ENCODE results near the gene RPL26.

DNA sequence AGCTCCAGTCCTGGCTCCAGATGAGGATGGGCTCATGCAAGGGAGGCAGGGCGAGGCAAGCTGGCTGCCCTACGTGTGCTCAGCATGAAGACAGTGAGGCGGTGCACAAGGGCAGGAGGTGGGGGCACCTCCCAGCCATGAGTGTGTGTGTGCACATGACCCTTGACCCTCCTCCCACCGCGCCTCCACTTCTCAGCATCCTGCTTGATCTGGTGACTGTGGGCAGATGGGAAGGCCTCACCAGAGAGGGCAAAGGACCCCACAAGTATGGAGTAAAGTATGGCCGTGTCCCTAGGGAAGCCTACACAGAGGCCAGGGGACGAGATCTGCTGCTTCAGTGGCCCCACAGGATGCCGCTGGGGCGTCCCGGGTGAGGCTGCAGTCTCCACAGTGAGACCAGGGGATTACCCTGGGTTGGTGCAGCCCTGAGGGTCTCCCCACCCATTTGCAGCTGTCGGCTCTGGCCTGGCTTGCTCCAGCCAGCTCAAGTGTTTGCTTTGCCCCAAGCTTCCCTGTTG lies 22.6 kb upstream of the RPL26 start:
- TF ChIP-seq ZNF8 (CRISPR knock-in tag; IDR thresholded peaks at IDR 0.05) = no peak
- TF ChIP-seq, protein P1, sequence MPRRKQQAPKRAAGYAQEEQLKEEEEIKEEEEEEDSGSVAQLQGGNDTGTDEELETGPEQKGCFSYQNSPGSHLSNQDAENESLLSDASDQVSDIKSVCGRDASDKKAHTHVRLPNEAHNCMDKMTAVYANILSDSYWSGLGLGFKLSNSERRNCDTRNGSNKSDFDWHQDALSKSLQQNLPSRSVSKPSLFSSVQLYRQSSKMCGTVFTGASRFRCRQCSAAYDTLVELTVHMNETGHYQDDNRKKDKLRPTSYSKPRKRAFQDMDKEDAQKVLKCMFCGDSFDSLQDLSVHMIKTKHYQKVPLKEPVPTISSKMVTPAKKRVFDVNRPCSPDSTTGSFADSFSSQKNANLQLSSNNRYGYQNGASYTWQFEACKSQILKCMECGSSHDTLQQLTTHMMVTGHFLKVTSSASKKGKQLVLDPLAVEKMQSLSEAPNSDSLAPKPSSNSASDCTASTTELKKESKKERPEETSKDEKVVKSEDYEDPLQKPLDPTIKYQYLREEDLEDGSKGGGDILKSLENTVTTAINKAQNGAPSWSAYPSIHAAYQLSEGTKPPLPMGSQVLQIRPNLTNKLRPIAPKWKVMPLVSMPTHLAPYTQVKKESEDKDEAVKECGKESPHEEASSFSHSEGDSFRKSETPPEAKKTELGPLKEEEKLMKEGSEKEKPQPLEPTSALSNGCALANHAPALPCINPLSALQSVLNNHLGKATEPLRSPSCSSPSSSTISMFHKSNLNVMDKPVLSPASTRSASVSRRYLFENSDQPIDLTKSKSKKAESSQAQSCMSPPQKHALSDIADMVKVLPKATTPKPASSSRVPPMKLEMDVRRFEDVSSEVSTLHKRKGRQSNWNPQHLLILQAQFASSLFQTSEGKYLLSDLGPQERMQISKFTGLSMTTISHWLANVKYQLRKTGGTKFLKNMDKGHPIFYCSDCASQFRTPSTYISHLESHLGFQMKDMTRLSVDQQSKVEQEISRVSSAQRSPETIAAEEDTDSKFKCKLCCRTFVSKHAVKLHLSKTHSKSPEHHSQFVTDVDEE (CRISPR knock-in tag; IDR thresholded peaks at IDR 0.05) = no peak
- TF ChIP-seq GLIS3 (CRISPR knock-in tag; IDR thresholded peaks at IDR 0.05) = no peak

Measured in SK-N-SH treated with all-trans-retinoic acid at 6 μM for 48 hours (cell line).